Measurements from ENCODE around the gene DIP2B.

DIP2B gene

DNA sequence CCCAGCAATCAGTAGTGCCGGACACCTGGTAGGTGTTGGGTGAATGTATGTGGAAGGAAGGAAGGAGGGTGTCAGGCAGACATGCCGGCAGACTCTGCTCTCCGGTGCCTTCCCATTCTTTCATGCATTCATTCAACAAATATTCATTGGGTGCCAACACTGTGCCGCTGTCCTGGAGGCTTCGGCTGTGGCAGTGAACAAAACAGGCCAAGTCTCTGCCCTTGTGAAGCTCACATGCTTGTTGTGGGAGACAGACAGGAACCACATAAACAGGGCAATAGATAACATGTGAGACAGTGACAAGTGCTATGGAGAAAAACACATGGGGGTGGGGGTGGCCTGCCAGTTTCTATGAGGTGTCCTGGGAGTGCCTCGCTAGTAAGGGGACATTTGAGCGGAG, 202.6 kb downstream of the DIP2B start:
- H3K27ac ChIP-seq (ENCODE audit: low read depth in 2 of 2, low read length in 2 of 2) = no peak overlapping the region
- H3K4me3 ChIP-seq (ENCODE audit: low read length in 2 of 2) = no peak overlapping the region
- no peak overlapping the region for H3K9ac ChIP-seq (ENCODE audit: low read depth in 1 of 2, low read length in 2 of 2)
- no peaks in the 10 kb centered on the region for H3K27me3 ChIP-seq (ENCODE audit: control insufficient read depth in 2 of 2, insufficient read depth in 2 of 2, low read length in 2 of 2)
- peaks cover 65 to 77% of the 10 kb centered on the region in 2 donors for H3K36me3 ChIP-seq (ENCODE audit: control insufficient read depth in 2 of 2, insufficient read depth in 2 of 2, low read length in 2 of 2)
- no peaks in the 10 kb centered on the region for H3K4me1 ChIP-seq (ENCODE audit: control insufficient read depth in 2 of 2, insufficient read depth in 2 of 2, low read length in 2 of 2)
- no peaks in the 10 kb centered on the region for H3K9me3 ChIP-seq (ENCODE audit: control insufficient read depth in 2 of 2, low read length in 2 of 2)

DNA sequence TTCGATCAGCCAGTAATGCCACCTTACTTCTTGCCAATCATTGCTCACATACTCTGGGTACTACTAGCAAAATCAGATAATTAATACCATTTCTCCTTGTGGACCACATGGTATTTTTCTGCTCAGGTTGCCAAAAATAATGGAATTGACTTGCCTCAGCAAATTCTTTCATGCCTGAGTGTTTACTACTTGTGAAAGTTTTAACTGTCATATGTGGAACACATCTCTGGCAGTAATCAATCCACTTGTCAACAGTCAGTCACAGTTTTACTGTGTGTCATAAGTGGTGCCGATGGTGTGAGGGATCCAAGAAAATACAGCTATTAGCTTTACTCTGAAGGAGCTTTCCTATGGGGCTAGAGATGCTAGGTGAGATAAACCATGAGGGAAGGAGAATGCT, 203.8 kb downstream of the DIP2B start:
- Histone ChIP-seq H3K9ac (ENCODE audit: low read depth in 1 of 2, low read length in 2 of 2) (no peak overlapping the region), H3K36me3 (ENCODE audit: control insufficient read depth in 2 of 2, insufficient read depth in 2 of 2, low read length in 2 of 2) (peaks cover 63 to 73% of the 10 kb centered on the region in 2 donors), H3K27ac (ENCODE audit: low read depth in 2 of 2, low read length in 2 of 2) (no peak overlapping the region), H3K27me3 (ENCODE audit: control insufficient read depth in 2 of 2, insufficient read depth in 2 of 2, low read length in 2 of 2) (no peaks in the 10 kb centered on the region), H3K9me3 (ENCODE audit: control insufficient read depth in 2 of 2, low read length in 2 of 2) (no peaks in the 10 kb centered on the region), H3K4me1 (ENCODE audit: control insufficient read depth in 2 of 2, insufficient read depth in 2 of 2, low read length in 2 of 2) (no peaks in the 10 kb centered on the region), H3K4me3 (ENCODE audit: low read length in 2 of 2) (no peak overlapping the region)

DNA sequence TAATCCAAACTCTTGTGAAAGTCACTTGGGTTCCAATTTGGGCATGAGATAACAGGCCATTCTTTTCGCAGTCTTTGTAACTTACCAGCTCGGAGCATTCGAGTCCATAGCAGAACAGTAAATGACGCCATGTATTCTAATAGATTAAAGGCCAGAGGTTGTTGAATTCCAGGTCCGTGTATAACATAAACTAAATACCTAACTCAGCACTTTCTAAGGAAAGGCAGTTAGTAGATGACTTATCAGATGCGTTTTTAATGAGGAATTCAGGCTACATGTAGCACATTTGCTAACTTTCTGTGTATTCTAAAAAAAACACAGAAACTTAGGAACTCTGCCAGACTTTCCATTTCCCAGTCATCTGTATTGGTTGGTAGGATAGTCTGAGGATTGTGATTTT, 206.3 kb downstream of the DIP2B start:
- H3K4me1 ChIP-seq (ENCODE audit: control insufficient read depth in 2 of 2, insufficient read depth in 2 of 2, low read length in 2 of 2) = no peaks in the 10 kb centered on the region
- H3K9ac ChIP-seq (ENCODE audit: low read depth in 1 of 2, low read length in 2 of 2) = no peak overlapping the region
- no peaks in the 10 kb centered on the region for H3K9me3 ChIP-seq (ENCODE audit: control insufficient read depth in 2 of 2, low read length in 2 of 2)
- peaks cover 62 to 76% of the 10 kb centered on the region in 2 donors for H3K36me3 ChIP-seq (ENCODE audit: control insufficient read depth in 2 of 2, insufficient read depth in 2 of 2, low read length in 2 of 2)
- no peak overlapping the region for H3K4me3 ChIP-seq (ENCODE audit: low read length in 2 of 2)
- H3K27ac ChIP-seq (ENCODE audit: low read depth in 2 of 2, low read length in 2 of 2) = no peak overlapping the region
- H3K27me3 ChIP-seq (ENCODE audit: control insufficient read depth in 2 of 2, insufficient read depth in 2 of 2, low read length in 2 of 2) = no peaks in the 10 kb centered on the region

DNA sequence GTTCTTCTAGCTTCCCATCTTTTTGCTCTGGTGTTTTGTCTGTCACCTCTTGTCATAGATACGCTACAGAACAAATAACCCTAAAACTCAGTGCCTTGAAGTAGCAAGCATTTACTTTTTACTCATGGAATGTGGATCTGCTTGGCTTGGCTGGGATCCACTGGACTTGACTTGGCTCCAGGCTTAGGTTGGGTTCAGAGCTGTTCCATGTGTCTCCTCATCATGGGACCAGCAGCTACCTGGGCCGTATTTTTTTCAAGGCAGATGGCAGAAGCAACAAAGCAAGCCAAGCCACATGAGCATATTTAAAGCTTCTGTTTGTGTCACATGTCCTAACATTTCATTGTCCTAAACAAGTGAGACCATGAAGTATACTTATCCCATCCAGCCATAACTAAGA, 210.4 kb downstream of the DIP2B start:
- H3K9me3 ChIP-seq (ENCODE audit: control insufficient read depth in 2 of 2, low read length in 2 of 2) = no peaks in the 10 kb centered on the region
- H3K4me3 ChIP-seq (ENCODE audit: low read length in 2 of 2) = no peak overlapping the region
- no peaks in the 10 kb centered on the region for H3K4me1 ChIP-seq (ENCODE audit: control insufficient read depth in 2 of 2, insufficient read depth in 2 of 2, low read length in 2 of 2)
- no peak overlapping the region for H3K9ac ChIP-seq (ENCODE audit: low read depth in 1 of 2, low read length in 2 of 2)
- no peaks in the 10 kb centered on the region for H3K27me3 ChIP-seq (ENCODE audit: control insufficient read depth in 2 of 2, insufficient read depth in 2 of 2, low read length in 2 of 2)
- no peak overlapping the region for H3K27ac ChIP-seq (ENCODE audit: low read depth in 2 of 2, low read length in 2 of 2)
- H3K36me3 ChIP-seq (ENCODE audit: control insufficient read depth in 2 of 2, insufficient read depth in 2 of 2, low read length in 2 of 2) = peaks cover 43 to 55% of the 10 kb centered on the region in 2 donors

DNA sequence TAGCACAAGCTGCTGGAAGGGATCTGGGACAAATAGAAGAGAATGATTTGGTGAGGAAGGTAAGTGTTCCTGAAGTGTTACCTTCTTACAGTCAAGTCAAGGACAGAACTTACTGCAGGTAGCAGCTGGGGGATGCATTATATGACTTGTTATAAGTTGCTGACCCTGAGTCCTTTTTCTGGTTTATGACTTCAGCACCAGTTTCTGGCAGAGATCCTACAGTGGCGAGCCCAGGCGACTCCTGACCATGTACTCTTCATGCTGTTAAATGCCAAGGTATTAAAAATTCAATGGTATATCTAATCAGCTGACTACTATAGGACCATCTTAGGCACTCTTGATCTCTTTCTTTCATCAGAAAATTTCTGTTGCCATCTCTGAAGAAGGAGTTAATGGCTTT, 214.0 kb downstream of the DIP2B start:
- Histone ChIP-seq H3K9ac (ENCODE audit: low read depth in 1 of 2, low read length in 2 of 2) (no peak overlapping the region), H3K4me1 (ENCODE audit: control insufficient read depth in 2 of 2, insufficient read depth in 2 of 2, low read length in 2 of 2) (no peaks in the 10 kb centered on the region), H3K27ac (ENCODE audit: low read depth in 2 of 2, low read length in 2 of 2) (no peak overlapping the region), H3K27me3 (ENCODE audit: control insufficient read depth in 2 of 2, insufficient read depth in 2 of 2, low read length in 2 of 2) (no peaks in the 10 kb centered on the region), H3K36me3 (ENCODE audit: control insufficient read depth in 2 of 2, insufficient read depth in 2 of 2, low read length in 2 of 2) (peaks cover 57 to 65% of the 10 kb centered on the region in 2 donors), H3K9me3 (ENCODE audit: control insufficient read depth in 2 of 2, low read length in 2 of 2) (no peaks in the 10 kb centered on the region), H3K4me3 (ENCODE audit: low read length in 2 of 2) (no peak overlapping the region)

DNA sequence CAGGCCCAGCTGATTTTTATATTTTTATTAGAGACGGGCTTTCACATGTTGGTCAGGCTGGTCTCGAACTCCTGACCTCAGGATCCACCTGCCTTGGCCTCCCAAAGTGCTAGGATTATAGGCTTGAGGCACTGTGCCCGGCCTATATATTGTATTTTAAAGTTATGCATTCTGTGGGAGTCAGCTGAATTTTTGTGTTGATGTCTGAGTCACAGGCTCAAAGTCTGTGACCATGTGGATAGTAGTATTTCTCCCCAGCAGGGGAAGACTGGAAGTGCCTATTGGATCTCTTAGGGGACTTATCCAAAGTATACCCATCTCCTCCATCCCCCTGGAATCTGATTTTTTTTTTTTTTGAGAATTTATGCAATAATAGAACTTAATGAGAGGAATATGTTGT, 215.3 kb downstream of the DIP2B start:
- H3K4me1 ChIP-seq (ENCODE audit: control insufficient read depth in 2 of 2, insufficient read depth in 2 of 2, low read length in 2 of 2) = no peaks in the 10 kb centered on the region
- H3K27me3 ChIP-seq (ENCODE audit: control insufficient read depth in 2 of 2, insufficient read depth in 2 of 2, low read length in 2 of 2) = no peaks in the 10 kb centered on the region
- no peak overlapping the region for H3K9ac ChIP-seq (ENCODE audit: low read depth in 1 of 2, low read length in 2 of 2)
- no peak overlapping the region for H3K4me3 ChIP-seq (ENCODE audit: low read length in 2 of 2)
- no peak overlapping the region for H3K27ac ChIP-seq (ENCODE audit: low read depth in 2 of 2, low read length in 2 of 2)
- H3K9me3 ChIP-seq (ENCODE audit: control insufficient read depth in 2 of 2, low read length in 2 of 2) = no peaks in the 10 kb centered on the region
- peaks cover 56 to 67% of the 10 kb centered on the region in 2 donors for H3K36me3 ChIP-seq (ENCODE audit: control insufficient read depth in 2 of 2, insufficient read depth in 2 of 2, low read length in 2 of 2)

- Histone ChIP-seq H3K36me3 (ENCODE audit: control insufficient read depth in 2 of 2, insufficient read depth in 2 of 2, low read length in 2 of 2) (peaks cover 57 to 67% of the 10 kb centered on the region in 2 donors), H3K4me3 (ENCODE audit: low read length in 2 of 2) (no peak overlapping the region), H3K9me3 (ENCODE audit: control insufficient read depth in 2 of 2, low read length in 2 of 2) (no peaks in the 10 kb centered on the region)
Measured at GRCh38 chr12:50720501-50720900, 215.7 kb downstream of the DIP2B start.

GRCh38 chr12:50723865-50724264, 219.1 kb downstream of the DIP2B start:
- Histone ChIP-seq H3K36me3 (ENCODE audit: control insufficient read depth in 2 of 2, insufficient read depth in 2 of 2, low read length in 2 of 2) (peaks cover 72 to 78% of the 10 kb centered on the region in 2 donors), H3K27ac (ENCODE audit: low read depth in 2 of 2, low read length in 2 of 2) (no peak overlapping the region)

More at GRCh38 chr12:50720501-50720900, 215.7 kb downstream of the DIP2B start:
- Histone ChIP-seq H3K9ac (ENCODE audit: low read depth in 1 of 2, low read length in 2 of 2) (no peak overlapping the region), H3K27me3 (ENCODE audit: control insufficient read depth in 2 of 2, insufficient read depth in 2 of 2, low read length in 2 of 2) (no peaks in the 10 kb centered on the region), H3K4me1 (ENCODE audit: control insufficient read depth in 2 of 2, insufficient read depth in 2 of 2, low read length in 2 of 2) (no peaks in the 10 kb centered on the region), H3K27ac (ENCODE audit: low read depth in 2 of 2, low read length in 2 of 2) (no peak overlapping the region)

DNA sequence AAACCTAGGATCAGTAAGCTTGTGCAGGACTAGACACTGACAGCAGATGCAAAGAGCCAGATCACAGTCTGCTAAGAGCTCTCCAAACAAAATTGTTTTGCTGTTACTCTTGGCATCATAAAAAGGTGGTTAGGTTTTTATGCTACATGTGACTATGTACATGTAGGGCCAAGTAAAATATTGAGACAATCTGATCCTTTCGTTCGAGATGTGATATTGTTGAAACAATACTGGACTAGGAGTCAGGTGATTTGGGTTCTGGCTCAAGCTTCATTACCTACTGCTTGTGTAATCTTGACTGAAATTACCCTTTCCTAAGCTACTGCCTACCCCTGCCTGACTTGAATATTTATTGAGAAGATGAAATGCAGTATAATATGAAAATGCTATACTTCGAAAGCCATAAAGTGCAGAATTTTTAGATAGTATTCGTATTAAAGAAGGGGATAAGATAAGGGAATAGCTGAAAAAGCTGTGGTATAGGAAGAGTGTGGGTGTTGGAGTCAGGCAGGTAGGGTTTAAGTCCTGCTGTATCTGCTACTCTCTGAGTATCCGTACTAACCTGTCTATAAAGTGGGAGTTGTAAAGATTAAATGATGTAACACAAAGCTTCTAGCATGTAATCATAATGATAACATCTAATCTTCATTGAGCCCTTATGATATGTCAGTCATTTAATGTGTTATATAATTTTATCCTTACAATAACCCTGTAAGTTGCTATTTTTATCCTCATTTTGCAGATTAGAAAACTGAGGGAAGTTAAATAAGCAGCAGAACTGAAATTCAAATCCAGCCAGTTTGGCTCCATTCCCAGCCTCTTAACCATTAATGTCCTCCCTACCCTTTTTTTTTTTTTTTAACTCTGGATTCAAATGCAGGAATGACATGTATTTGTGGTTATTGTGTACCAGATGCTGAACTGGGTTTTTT, 220.5 kb downstream of the DIP2B start:
- no peak overlapping the region for H3K4me3 ChIP-seq (ENCODE audit: low read length in 2 of 2)
- H3K36me3 ChIP-seq (ENCODE audit: control insufficient read depth in 2 of 2, insufficient read depth in 2 of 2, low read length in 2 of 2) = peaks cover 73 to 81% of the 10 kb centered on the region in 2 donors
- H3K9me3 ChIP-seq (ENCODE audit: control insufficient read depth in 2 of 2, low read length in 2 of 2) = no peaks in the 10 kb centered on the region
- no peak overlapping the region for H3K9ac ChIP-seq (ENCODE audit: low read depth in 1 of 2, low read length in 2 of 2)
- no peaks in the 10 kb centered on the region for H3K27me3 ChIP-seq (ENCODE audit: control insufficient read depth in 2 of 2, insufficient read depth in 2 of 2, low read length in 2 of 2)
- no peaks in the 10 kb centered on the region for H3K4me1 ChIP-seq (ENCODE audit: control insufficient read depth in 2 of 2, insufficient read depth in 2 of 2, low read length in 2 of 2)
- H3K27ac ChIP-seq (ENCODE audit: low read depth in 2 of 2, low read length in 2 of 2) = no peak overlapping the region

More at GRCh38 chr12:50723865-50724264, 219.1 kb downstream of the DIP2B start:
- no peak overlapping the region for H3K9ac ChIP-seq (ENCODE audit: low read depth in 1 of 2, low read length in 2 of 2)
- H3K4me3 ChIP-seq (ENCODE audit: low read length in 2 of 2) = no peak overlapping the region
- H3K4me1 ChIP-seq (ENCODE audit: control insufficient read depth in 2 of 2, insufficient read depth in 2 of 2, low read length in 2 of 2) = no peaks in the 10 kb centered on the region
- H3K27me3 ChIP-seq (ENCODE audit: control insufficient read depth in 2 of 2, insufficient read depth in 2 of 2, low read length in 2 of 2) = no peaks in the 10 kb centered on the region
- no peaks in the 10 kb centered on the region for H3K9me3 ChIP-seq (ENCODE audit: control insufficient read depth in 2 of 2, low read length in 2 of 2)

DNA sequence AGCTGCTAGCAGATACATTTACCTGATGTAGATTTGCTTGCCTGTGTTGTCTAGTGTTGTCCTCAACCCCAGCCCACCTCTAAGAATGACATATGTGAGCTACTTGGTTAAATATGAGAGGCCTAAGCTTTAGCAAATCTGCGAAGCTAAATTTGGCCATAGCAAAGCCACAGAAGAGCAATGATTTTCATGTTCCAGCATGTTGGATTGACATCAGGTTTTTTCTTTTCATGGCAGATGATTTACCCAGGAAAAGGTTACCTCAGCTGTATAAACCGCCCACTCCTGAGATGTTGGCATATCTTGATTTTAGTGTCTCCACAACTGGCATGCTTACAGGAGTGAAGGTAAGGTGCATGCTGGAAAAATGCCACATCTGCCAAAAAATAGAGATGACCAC, 222.7 kb downstream of the DIP2B start:
- Histone ChIP-seq H3K9me3 (ENCODE audit: control insufficient read depth in 2 of 2, low read length in 2 of 2) (no peaks in the 10 kb centered on the region), H3K4me1 (ENCODE audit: control insufficient read depth in 2 of 2, insufficient read depth in 2 of 2, low read length in 2 of 2) (no peaks in the 10 kb centered on the region), H3K27me3 (ENCODE audit: control insufficient read depth in 2 of 2, insufficient read depth in 2 of 2, low read length in 2 of 2) (no peaks in the 10 kb centered on the region), H3K36me3 (ENCODE audit: control insufficient read depth in 2 of 2, insufficient read depth in 2 of 2, low read length in 2 of 2) (peaks cover 81 to 84% of the 10 kb centered on the region in 2 donors), H3K9ac (ENCODE audit: low read depth in 1 of 2, low read length in 2 of 2) (no peak overlapping the region), H3K27ac (ENCODE audit: low read depth in 2 of 2, low read length in 2 of 2) (no peak overlapping the region), H3K4me3 (ENCODE audit: low read length in 2 of 2) (no peak overlapping the region)

Data from mucosa of rectum (tissue), 2 donors.